GM18861 (cell line): ENCODE measurements around the gene WNT9A.

Experiments used
- ATAC-seq: cut with Tn5 transposase; IDR thresholded peaks from one replicate; pipeline ENCODE4 v1.9.1; 2021; ENCODE audit not compliant: unreplicated experiment

WNT9A gene

GRCh38 chr1:227925582-227926198 is 22.0 kb downstream of the WNT9A start:
- no peak for ATAC-seq

DNA sequence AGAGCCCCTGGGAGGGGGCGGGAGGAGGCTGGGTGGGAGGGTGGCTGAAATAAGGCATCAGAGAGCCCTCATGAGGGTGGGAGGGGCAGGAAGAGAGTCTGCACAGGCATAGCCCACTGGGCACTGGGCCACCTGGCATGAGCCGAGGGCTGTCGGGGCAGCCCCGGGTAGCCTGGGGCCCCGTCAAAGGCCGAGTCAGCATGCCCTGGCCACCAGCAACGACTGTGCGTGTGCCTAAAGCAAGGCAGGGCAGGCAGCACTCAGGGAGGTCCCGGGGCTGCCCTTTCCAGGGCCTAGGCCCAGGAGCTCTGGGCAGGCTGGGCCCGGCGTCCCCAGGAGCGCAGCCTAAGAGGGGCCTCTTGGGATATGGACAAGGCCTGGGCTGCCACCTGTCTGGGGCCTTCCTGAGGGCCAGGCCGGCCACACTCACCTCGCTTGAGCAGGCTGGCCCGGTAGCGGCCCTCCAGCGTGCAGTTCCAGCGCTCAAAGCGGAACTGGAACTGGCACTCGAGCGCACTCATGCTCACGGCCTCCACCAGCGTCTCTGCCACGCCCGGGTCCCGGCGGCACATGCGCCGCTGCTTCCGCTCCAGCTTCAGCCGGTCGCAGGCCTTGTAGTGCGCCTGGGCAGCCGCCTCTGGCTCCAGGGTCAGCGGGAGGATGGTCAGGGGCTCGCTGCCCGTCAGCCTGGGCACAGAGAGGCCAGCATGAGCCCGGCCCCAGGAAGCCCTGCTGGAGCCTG is 22.7 kb downstream of the WNT9A start:
- ATAC-seq = no peak

- ATAC-seq = no peak
These were observed 23.4 kb downstream of the WNT9A start for GRCh38 chr1:227924168-227924832.

- no peak for ATAC-seq
These were observed 24.2 kb downstream of the WNT9A start for GRCh38 chr1:227923353-227924167.

- no peak for ATAC-seq
These were observed 25.0 kb downstream of the WNT9A start for GRCh38 chr1:227922501-227923352.

GRCh38 chr1:227921461-227922185 is 26.1 kb downstream of the WNT9A start:
- no peak for ATAC-seq

- ATAC-seq = no peak
These were observed 26.8 kb downstream of the WNT9A start for GRCh38 chr1:227920896-227921295.

DNA sequence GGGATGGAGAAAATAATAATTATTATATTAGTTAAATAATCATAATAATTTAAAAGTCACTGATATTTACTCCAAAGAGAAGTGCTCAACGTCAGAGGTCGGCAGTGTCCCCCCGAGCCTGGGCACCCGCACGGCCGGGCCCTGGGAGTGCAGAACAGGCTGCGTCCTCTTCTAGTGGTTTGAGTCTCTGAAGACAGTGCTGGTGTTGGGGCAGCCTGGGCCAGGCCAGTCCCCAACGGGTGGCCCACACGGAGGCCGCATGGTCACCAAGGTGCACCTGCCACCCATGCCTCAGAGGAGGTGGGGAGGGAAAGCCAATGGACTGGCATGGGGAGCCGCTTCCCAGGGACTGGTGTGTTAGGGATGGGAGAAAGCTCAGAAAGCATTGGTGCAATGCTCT is 27.3 kb downstream of the WNT9A start:
- ATAC-seq = no peak

- no peak for ATAC-seq
These were observed 27.8 kb downstream of the WNT9A start for GRCh38 chr1:227919906-227920305.

DNA sequence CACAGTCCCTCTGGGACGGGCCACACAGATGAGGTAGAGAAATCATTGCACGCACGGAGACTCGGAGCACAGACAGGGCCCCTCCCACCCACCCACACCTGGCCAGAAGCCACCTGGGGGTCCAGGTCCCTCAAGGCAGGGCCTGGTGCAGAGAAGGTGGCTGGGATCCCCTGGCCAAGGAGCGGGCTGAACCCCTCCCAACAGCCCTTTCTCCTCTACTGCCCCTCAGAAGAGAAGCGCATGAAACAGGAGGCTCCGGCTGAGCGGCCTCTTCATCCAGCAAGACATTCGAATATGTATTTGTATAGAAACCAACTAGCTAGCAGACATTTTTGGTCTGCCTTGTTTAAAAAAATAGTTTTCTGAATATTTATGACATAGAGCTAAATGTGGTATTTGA is 29.0 kb downstream of the WNT9A start:
- ATAC-seq = no peak

GRCh38 chr1:227918083-227918700 is 29.5 kb downstream of the WNT9A start:
- no peak for ATAC-seq

GRCh38 chr1:227917081-227917950 is 30.4 kb downstream of the WNT9A start:
- ATAC-seq = no peak

DNA sequence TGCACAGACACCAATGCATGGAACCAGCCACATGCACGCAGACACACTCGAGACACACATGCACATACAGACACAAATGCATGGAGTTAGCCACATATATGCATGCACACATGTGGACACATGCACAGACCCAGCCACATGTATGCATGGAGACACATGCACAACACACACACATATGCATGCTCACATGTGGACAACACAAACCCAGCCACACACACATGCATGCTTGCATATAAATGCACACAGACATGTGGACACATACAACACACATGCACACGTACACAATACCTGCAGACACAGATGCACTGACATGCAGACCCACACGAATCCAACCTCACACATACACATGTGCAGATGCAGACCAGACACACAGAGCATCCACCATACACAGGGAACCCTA is 31.1 kb downstream of the WNT9A start:
- ATAC-seq = no peak

GRCh38 chr1:227915564-227916553 is 31.9 kb downstream of the WNT9A start:
- no peak for ATAC-seq

- ATAC-seq = no peak
These were observed 32.8 kb downstream of the WNT9A start for GRCh38 chr1:227914801-227915563.
